Inflammatory macrophage (primary cell): Measurements from ENCODE around the gene TECRL.

Experiments
- DNase-seq, 2 donors: peaks; one replicate each; pipeline ENCODE4 v3.0.0-alpha.2; 2020 to 2022
- total RNA-seq, 18 experiments: gene quantifications; one replicate each; lab custom pipeline; 2026; ENCODE audit warnings: mixed read lengths in 6 of 18, inconsistent platforms in 2 of 18; lab: John Stamatoyannopoulos, UW

TECRL gene
- total RNA-seq = 0 to 0.10 (median 0) reads per million in 18 experiments

- no peak for DNase-seq
Measured at GRCh38 chr4:64409300-64409699, at the start of gene TECRL. TSS of gene TECRL (minus strand) at chr4:64409450. CDS start at chr4:64409351, 99 bp downstream.

- DNase-seq = no peak
Measured at GRCh38 chr4:64432674-64433073, 23.4 kb upstream of the TECRL start.

GRCh38 chr4:64430933-64431332, 21.7 kb upstream of the TECRL start:
- DNase-seq = no peak

- DNase-seq = no peak
Measured at GRCh38 chr4:64417974-64418373, 8.7 kb upstream of the TECRL start.

- DNase-seq = no peak
Measured at GRCh38 chr4:64407000-64407399, 2.2 kb downstream of the TECRL start.

GRCh38 chr4:64405761-64406160, 3.5 kb downstream of the TECRL start:
- DNase-seq = no peak

- DNase-seq = no peak
Measured at GRCh38 chr4:64402684-64403083, 6.6 kb downstream of the TECRL start.

GRCh38 chr4:64399313-64400109, 9.7 kb downstream of the TECRL start:
- no peak for DNase-seq

GRCh38 chr4:64394469-64394868, 14.8 kb downstream of the TECRL start:
- DNase-seq = no peak

GRCh38 chr4:64388252-64388651, 21.0 kb downstream of the TECRL start:
- no peak for DNase-seq

GRCh38 chr4:64385220-64385619, 24.0 kb downstream of the TECRL start:
- no peak for DNase-seq

- DNase-seq = no peak
Measured at GRCh38 chr4:64384237-64385203, 24.7 kb downstream of the TECRL start.

- DNase-seq = no peak
Measured at GRCh38 chr4:64368741-64369140, 40.5 kb downstream of the TECRL start.

GRCh38 chr4:64361399-64361740, 47.9 kb downstream of the TECRL start:
- no peak for DNase-seq

- DNase-seq = no peak
Measured at GRCh38 chr4:64360664-64361398, 48.4 kb downstream of the TECRL start.

- DNase-seq = no peak
Measured at GRCh38 chr4:64359489-64359888, 49.8 kb downstream of the TECRL start.

GRCh38 chr4:64353904-64354303, 55.3 kb downstream of the TECRL start:
- DNase-seq = no peak

GRCh38 chr4:64341711-64342110, 67.5 kb downstream of the TECRL start:
- DNase-seq = no peak

- no peak for DNase-seq
Measured at GRCh38 chr4:64340218-64341110, 68.8 kb downstream of the TECRL start.

- no peak for DNase-seq
Measured at GRCh38 chr4:64334964-64335363, 74.3 kb downstream of the TECRL start.

GRCh38 chr4:64330143-64330542, 79.1 kb downstream of the TECRL start:
- DNase-seq = no peak

GRCh38 chr4:64327237-64327636, 82.0 kb downstream of the TECRL start:
- no peak for DNase-seq
